ENCODE results near the gene PEAR1.
A peak's percentile ranks its signal among the peaks of the same experiment; 100 is the strongest.

PEAR1 gene

DNA sequence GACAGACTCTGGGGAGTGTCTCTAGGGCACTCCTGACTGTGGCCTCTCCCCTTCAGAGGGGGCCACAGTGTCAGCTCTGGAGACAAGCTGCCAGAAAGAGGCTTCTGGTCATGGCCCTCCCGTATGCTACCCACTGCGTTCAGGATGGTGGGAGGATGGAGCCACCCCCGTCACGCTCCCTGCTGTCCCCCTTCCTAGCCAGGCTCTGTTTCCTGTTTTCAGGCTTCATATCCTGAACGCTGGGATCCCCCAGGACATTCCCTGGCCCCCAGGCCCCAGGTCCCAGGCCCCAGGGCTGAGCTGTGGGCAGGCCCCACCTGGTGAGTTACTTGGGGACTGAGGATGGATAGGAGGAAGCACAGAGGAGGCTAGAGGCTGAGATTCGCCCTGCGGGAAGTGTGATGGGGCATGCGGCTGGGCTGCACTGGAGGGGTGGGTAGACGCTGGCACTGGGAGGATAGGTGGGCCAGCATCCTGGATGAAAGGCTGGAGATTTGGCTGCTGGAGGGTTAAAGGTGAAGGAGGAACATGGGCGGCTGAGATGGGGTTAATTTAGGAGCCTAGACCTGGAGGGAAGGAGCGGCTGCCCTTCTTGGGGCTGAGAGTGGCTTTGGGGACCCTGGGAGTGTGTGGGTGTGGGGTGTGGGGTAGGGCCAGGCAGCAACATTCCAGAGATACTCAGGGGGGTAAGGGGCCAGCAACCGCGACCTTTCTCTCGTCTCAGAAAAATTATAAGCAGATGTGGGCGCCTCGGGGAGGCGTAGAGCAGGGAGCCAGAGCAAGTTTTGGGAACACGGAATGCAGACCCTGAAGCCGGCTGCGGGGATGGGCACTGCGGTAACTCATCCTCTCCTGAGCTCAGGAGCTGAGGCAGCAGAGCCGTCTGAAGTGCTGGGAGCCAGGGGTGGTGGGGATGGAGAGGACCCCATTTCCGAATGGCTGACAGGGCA, 8.7 kb downstream of the PEAR1 start:
- DNase-seq = no peak

DNA sequence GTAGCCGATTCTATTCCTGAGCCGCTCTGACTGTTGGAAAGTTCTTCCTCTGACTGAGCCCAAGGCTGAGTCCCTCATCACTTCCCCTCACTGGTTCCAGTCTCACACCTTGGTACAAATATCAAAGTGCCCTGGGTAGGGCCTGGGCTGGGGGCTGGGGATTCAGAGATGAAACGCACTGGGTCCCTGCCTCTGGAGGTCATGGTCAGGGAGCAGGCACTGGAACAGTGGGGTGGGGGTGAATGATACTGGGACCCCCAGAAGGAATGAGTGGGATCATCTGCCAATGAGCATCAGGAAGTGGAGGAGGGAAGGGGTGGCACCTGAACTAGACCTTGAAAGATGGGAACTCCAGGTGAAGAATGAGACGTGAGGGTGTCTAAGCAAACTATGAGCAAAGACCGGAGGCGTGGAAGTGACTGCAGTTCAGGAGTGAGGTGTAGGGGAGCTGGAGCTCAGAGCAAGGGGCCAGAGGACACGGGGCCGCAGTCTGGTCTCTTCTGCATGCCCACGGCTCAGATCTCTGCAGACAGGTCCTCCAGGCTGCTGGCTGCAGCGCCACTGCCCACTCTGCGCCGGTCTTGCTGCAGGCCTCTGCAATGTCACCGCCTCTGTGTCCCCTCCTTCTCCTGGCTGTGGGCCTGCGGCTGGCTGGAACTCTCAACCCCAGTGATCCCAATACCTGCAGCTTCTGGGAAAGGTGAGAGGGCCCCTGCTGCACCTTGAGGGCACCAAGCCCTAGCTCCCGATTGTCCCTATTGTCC, 10.0 kb downstream of the PEAR1 start:
- DNase-seq = no peak

DNA sequence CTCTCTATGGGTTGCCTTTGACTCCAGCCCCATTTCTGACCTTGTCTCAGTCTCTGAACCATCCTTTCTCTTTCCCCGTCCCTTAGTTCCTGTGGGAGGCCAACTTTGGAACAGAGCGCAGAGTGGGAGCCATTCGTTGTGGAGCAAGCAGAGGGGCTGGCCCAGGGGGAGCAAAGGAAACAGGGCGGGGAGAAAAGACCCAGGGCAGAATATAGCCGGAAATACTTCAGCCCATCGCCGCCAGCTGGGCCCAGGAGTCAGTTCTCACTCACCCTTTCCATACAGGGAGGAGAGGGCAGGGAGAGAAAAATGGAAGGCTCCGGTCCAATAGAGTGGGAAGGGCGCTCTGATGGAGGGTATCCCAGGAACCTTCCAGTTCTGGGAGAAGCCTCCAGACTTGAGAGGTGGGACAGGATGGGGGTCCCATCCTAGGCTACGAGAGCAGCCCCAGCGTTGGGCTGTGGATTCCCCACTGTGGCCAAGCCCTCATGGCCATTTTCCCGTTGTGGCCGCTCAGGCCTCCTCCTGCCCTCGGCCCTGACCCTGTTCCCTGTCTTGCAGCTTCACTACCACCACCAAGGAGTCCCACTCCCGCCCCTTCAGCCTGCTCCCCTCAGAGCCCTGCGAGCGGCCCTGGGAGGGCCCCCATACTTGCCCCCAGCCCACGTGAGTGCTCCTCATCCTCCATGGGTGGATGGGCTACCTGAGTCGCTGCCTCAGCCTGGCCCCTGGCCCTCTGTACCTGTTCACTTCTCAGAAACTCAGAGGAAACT, 10.9 kb downstream of the PEAR1 start:
- no peak for DNase-seq

DNA sequence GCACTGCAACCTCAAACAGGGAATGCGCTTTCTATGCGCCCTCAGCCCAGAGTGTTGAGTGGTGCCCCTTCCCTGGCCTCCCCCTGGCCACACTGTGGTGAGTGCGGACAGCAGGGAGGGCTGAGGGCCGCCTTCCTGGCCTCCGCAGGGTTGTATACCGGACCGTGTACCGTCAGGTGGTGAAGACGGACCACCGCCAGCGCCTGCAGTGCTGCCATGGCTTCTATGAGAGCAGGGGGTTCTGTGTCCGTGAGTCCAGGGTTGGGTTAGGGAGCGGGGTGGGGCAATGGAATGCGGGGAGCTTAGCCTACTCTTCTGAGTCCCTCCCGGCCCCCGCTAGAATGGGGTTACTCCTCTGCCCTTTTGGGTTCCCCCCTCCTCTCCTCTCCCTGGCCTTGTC, 11.7 kb downstream of the PEAR1 start:
- no peak for DNase-seq

DNA sequence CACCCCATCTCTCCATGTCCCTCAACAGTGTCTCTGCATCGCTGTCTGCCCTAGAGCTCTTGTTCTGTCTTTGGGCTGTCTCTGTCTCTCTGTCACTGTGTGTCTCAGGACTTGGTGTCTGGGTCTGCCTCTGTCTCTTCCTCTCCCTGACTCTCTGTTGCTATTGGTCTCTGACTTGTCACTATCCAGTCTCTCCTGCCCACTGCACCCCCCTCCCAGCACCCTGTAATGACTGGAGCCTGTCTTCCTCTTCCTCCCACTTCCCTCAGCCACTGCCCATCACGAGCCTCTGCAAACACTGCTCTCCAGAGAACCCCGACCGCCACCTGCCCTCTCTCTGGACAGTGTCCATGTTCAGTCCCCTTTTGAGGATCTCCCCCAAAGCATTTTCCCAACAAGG, 12.1 kb downstream of the PEAR1 start:
- no peak for DNase-seq

DNA sequence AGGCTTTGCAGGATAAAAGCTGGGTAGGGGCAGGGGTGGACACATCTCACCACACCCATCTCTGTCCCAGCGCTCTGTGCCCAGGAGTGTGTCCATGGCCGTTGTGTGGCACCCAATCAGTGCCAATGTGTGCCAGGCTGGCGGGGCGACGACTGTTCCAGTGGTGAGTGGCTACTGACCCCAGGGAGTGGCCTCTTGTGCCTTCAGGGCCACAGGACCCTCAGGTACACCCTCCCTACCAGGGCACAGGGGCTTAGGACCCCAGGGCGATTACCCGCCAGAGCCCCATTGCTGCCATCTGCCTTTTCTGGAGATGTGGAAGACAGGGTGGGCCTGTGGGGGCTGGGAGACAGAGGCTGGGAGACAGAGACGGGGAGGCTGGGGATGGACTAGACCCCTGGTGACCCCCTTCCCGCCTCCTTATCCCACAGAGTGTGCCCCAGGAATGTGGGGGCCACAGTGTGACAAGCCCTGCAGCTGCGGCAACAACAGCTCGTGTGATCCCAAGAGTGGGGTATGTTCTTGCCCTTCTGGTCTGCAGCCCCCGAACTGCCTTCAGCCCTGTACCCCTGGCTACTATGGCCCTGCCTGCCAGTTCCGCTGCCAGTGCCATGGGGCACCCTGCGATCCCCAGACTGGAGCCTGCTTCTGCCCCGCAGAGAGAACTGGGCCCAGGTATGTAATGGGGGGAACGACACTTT, 12.8 kb downstream of the PEAR1 start:
- no peak for DNase-seq

DNA sequence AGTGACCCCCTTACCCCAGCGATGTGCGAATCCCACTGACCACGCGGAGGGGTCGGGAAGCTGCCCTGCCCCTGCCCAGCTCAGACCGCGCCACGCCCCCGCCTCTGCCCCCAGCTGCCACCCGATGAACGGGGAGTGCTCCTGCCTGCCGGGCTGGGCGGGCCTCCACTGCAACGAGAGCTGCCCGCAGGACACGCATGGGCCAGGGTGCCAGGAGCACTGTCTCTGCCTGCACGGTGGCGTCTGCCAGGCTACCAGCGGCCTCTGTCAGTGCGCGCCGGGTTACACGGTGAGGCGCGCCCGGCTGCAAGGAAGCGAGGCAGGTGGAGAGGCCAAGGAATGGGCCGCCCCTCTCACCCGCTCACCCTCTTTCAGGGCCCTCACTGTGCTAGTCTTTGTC, 15.0 kb downstream of the PEAR1 start:
- no peak for DNase-seq

DNA sequence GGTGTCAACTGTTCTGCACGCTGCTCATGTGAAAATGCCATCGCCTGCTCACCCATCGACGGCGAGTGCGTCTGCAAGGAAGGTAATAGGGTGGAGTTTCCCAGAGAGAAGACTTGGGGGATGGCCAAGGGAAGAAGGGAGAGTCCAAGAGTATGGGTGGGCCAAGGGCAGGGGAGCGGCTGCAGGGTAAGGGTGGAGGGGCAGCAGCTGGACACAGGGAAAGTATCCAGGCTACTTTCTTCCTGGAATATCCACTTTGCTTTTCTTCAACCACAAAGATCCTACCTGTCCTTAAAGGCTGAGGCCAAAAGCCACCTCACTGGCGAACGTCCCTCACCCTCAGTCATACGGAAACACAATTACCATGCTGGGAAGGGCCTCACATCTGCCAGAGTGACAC, 15.4 kb downstream of the PEAR1 start:
- no peak for DNase-seq

DNA sequence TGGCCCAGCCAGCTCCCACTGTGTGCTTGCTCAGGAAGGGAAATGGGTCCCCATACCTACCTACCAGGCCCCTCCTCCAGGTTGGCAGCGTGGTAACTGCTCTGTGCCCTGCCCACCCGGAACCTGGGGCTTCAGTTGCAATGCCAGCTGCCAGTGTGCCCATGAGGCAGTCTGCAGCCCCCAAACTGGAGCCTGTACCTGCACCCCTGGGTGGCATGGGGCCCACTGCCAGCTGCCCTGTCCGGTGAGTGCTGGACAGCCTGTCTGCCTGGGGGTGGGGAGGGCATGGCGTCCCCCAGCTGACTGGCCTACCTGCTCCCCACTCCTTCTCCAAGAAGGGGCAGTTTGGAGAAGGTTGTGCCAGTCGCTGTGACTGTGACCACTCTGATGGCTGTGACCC, 16.2 kb downstream of the PEAR1 start:
- DNase-seq = no peak

DNA sequence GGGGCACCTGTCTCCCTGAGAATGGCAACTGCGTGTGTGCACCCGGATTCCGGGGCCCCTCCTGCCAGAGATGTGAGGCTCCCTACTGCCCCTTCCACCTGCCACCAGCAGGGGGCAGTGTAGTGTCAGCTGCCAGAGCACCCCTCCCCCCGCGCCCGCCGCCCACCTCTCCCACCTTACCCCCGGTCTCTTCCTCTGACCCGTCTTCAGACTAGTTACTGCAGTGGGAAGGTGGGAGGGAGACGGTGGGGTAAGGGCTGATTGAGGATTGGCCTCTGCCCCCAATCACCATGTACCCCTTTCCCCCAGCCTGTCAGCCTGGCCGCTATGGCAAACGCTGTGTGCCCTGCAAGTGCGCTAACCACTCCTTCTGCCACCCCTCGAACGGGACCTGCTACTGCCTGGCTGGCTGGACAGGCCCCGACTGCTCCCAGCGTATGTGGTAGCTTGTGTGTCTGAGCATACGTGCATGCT, 16.8 kb downstream of the PEAR1 start:
- DNase-seq = no peak

DNA sequence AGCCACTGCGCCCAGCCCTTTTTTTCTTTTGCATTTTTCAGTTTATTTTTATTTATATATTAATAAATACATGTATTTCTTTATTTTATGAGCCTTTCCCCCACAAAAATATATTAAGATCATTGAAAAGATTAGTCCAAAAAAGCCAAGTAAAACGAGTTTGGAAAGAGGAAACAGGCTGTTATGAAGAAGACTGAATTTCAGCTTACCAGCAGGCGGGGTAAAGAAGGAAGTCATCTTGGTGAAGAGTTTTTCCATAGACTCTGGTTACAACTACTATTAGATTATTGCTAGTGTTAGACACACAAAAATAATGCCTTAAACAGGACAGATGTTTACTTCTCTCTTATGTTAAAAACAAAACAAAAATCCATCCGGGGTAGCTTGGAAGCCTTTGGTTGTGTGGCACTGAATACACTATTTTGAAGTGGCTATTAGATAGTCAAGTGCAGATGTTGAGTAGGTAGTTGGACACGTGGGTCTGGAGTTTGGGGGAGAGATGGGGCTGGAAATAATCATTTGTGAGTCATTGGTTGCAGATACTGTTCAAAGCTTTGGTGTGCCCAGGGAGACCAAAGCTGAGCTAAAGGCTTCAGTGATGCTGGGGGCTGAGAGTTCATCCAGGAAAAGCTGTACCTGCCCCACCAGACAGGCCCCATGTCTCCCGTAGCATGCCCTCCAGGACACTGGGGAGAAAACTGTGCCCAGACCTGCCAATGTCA, 18.2 kb downstream of the PEAR1 start:
- DNase-seq = no peak

DNA sequence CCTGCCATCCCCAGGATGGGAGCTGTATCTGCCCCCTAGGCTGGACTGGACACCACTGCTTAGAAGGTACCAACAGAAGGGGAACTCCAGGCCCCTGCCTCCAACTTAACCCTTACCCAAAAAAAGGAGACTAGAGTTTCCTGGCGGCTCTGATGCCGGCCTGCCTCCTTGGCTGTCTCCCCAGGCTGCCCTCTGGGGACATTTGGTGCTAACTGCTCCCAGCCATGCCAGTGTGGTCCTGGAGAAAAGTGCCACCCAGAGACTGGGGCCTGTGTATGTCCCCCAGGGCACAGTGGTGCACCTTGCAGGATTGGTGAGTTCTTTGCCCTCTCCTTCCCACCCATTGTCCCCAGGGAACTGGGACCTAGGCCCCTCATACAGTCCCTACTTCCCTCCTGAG, 18.8 kb downstream of the PEAR1 start:
- no peak for DNase-seq

DNA sequence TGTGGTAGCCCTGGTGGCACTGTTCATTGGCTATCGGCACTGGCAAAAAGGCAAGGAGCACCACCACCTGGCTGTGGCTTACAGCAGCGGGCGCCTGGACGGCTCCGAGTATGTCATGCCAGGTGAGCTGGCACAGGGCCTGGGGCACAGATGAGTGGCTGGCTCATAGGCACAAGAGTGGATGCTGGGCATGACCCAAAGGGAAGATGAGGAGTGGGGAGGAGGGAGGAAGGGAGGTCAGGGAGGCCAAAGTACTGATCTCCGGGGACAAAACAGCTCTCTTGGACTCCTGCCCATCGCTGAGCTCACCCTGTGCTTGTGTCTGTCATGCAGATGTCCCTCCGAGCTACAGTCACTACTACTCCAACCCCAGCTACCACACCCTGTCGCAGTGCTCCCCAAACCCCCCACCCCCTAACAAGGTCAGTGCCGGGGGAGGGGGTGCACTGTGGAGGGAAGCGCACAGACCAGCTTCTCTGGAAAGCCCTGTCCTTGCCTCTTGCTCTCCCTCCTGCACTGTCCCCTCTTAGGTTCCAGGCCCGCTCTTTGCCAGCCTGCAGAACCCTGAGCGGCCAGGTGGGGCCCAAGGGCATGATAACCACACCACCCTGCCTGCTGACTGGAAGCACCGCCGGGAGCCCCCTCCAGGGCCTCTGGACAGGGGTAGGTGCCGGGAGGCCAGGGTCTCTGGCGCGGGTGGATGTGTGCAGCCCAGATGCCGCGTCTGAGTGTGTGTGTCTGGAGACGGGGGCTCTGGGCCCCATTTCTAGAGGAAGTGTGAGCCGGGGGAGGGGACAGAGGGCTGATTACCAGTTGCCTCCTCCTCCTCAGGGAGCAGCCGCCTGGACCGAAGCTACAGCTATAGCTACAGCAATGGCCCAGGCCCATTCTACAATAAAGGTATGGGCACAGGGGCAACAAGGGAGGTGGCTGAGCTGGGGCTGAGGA, 19.6 kb downstream of the PEAR1 start:
- no peak for DNase-seq

DNA sequence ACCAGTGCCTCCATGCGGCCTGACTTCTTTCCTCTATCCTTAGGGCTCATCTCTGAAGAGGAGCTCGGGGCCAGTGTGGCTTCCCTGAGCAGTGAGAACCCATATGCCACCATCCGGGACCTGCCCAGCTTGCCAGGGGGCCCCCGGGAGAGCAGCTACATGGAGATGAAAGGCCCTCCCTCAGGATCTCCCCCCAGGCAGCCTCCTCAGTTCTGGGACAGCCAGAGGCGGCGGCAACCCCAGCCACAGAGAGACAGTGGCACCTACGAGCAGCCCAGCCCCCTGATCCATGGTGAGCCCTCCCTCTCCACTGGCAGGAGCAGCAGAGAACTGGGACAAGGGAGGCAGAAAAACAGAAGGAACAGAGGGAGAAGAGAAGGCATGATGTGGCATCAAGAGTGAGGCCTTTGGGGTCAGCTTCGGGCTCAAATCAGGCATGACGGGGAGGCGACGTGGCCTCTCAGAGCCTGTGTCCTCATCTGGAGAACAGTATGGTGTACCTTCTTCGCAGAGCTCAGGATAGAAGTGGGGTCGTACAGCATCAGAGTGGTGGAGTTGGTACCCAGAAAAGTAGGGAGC, 20.4 kb downstream of the PEAR1 start:
- no peak for DNase-seq

DNA sequence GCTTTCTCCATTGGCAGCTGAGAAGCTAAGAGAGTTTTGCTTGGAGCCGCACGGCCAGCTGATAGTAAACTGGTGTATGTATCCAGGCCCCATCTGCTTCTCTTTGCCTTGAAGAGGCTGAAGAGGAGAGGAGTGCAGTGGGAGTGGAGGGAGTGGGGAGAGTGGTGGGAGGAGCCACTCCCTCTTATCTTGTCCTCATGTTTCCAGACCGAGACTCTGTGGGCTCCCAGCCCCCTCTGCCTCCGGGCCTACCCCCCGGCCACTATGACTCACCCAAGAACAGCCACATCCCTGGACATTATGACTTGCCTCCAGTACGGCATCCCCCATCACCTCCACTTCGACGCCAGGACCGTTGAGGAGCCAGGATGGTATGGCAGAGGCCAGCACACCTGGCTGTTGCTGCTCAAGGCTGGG, 20.9 kb downstream of the PEAR1 start:
- no peak for DNase-seq

DNA sequence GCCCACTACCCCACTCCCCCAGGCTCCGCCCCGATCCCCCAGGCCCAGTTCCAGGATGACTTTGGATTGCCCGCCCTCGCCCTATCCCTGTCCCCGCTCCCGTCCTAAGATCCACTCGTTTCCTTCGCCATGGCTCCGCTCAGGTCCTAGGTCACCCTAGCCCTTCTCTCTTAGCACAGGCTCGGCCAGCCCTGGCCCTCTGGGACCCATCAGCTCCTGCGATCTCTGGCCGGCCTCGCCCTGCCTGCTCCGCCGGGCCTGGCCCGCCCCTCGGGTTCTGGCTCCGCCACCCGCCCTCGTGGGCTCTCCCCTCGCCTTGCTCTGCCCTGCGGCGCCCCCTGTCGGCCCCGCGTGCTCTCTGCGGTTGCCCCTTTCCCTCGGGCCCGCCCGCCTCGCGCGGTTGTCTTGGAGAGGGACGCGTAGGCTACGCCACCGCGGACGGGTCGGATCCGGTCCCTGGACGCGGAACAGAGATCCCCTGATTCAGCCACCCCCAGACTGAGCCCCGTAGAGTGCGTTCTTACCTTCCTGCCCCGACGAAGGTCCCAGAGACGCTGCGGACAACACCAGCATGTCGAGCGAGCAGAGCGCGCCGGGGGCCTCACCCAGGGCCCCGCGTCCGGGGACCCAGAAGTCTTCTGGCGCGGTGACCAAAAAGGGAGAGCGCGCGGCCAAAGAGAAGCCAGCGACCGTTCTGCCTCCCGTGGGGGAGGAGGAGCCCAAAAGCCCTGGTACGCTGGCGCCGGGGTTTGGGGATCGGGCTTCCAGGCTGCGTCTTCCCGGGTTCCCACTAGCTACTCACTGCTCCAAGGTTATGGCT, 26.9 kb downstream of the PEAR1 start, which contains the start of gene LRRC71:
TSS of gene LRRC71 (plus strand) at position 400 of the 820 bp plus-strand sequence. CDS start at position 572, 172 bp downstream.
- DNase-seq = peak; percentile 40

DNA sequence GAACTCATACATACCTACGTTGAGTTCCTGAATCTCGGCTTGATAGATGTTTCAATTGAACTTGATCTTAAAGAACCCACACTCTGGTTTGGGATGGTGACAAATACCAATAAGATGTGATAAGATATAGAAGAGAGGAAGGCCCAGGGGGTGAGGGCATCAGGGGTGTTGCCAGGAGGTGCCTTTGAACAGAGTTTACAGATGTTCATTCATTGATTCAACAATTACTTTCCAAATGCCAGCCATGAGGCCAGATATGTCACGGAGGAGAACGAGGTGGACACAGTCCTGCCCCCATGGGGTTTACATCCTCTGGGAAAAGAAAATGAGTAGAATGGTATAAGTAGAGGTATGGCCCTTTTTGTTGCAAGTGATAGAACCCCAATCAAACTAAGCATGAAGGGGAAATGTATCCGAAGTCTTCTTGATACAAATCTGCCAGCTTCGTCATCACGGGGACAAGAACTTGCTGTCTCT, 27.6 kb downstream of the PEAR1 start:
- no peak for DNase-seq

DNA sequence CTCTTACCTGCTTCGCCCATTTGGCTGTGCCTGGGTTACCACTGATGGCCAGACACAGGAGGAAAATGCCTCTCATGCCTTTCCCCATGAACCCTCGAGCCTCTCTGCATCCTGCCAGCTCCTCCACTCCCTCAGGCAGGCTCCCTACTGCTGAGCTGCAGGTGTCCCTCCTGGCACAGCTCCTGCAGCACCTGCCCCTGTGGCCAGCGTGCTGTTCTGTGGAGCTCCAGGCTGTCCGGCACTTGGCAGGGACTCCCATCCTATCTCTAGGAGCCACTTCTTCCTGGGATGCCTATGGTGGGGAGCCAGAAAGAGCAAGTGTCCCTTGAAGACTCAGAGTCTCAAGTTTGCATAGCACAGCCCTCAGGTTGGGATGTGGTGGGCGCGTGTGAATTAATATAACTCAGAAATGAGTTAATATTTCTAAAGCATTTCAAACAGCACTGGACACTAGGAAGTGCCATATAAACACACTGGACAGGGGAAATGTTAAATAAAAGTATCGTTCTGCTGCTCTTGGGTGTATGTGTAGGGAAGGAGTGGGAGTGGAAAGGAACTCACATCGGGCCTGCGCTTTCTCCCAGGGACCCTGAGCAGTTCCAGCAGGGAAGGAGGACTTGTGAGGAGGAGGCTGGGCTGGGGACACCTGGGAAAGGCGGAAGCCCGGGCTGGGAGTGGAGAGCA, 29.6 kb downstream of the PEAR1 start:
- no peak for DNase-seq

Measured in midbrain (tissue), 1 donor.